HG03066 (cell line): Measurements from ENCODE around the gene DHRS13.
"Not testable (repeated sequence)": the region's sequence is repeated elsewhere in the genome, so short reads cannot be mapped to it uniquely, and the experiment has no call there.

Source experiments
- ATAC-seq: cut with Tn5 transposase; IDR thresholded peaks from one replicate; pipeline ENCODE4 v1.9.1; 2021; ENCODE audit warnings: low read depth; ENCODE audit not compliant: unreplicated experiment

DHRS13 gene

DNA sequence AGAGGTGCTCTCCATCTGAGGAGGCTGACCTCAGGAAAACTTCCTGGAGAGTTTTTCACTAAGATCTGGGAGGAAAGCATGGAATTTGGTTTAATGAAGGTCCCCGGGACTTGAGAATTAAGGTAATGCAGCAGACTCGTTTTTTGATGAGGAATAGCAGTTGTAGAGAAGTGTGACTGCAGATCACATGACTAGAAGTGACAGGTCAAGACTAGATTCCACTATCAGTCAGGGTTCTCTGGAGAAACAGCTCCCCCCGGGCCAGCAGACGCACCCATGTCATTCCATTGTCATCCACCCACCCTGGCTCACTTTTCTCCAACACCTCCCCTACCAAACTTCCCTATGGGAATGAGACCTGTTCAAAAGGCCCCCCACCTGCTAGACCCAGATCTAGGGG lies 1.9 kb upstream of the DHRS13 start:
- ATAC-seq = no peak

DNA sequence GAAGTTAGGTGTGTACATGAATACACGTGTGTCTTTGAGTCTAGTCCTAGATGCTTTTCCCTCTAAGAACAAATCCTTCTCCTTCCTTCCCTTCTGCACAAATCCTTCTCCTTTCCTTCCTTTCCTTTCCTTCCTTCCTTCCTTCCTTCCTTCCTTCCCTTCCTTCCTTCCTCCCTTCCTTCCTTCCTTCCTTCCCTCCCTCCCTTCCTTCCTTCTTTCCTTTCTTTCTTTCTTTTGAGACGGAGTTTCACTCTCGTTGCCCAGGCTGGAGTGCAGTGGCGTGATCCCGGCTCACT lies 615 bp upstream of the DHRS13 start:
- not testable (repeated sequence) for ATAC-seq

DNA sequence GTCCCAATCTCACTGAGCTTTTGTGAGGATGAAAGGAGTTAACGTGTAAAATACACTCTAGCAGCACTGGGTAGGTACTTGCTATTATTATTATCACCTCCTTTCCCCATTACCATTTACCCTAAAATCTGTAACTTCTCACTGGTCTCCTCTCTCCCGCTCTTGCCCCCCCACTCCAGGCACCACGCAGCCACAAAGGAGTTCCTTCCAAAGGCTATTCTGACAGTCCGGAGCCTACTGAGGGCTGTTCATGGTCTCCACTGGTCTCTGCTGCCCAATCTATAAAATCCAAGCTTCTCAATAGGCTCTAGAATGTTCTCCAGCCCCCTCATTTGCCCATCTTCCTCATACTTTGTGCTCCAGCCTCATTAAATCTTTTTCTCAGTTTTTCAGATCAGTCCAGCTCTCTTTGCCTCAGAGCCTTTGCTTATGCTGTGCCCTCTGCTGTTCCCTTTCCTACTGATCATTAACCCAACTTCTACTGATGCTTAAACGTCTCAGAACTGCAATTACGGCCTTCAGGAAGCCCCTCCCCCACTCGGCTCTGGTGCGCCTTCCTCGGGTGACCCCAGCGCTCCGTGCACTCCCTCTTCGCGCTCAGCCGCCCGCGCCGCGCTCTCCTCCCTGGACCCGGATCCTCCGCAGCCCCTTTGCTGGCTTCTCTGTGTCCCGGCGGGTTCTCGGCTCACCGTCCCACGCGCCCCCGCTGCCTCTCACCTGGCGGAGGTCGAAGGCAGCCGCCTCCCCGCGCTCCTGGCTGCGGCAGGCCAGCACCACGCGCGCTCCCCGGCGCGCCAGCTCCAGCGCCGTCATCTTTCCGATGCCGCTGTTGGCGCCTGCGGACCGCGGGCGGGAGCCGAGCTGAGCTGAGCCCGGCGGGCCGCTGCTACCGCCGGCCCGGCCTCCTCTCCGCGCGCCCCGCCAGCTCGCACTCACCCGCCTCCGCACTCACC lies 737 bp downstream of the DHRS13 start:
- peak; percentile 42 for ATAC-seq

DNA sequence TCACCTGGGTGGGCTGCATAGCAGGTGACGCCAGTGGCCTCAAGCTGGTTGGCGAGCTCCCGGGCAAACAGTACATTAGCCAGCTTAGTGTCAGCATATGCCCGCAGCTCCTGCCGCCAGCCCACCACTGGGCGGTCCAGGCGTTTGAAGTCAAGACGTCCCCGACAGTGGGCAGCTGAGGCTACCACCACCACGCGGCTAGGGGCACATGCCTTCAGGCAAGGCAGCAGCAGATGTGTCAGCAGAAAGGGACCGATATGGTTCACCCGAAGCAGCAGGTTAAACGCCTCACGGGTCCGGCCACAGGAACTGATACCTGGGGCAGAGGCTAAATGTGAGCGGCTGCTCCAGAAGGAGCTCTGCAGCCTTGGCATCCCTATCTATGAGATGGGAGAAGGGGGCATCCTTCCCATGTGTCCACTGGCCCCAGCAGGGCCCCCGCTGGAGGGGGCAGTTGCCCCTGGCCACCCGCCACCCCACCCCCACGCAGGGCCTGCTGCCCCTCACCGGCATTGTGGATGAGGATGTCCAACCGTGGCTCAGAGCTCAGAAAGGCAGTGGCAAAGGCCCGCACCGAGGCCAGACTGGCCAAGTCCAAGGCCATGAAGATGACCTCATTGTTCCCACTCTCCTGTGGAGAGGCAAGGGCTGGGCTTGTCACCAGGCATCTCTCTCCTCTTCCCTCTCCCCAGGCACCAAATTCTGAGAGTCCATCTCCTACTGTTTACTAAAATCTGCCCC lies 1.7 kb downstream of the DHRS13 start:
- no peak for ATAC-seq

DNA sequence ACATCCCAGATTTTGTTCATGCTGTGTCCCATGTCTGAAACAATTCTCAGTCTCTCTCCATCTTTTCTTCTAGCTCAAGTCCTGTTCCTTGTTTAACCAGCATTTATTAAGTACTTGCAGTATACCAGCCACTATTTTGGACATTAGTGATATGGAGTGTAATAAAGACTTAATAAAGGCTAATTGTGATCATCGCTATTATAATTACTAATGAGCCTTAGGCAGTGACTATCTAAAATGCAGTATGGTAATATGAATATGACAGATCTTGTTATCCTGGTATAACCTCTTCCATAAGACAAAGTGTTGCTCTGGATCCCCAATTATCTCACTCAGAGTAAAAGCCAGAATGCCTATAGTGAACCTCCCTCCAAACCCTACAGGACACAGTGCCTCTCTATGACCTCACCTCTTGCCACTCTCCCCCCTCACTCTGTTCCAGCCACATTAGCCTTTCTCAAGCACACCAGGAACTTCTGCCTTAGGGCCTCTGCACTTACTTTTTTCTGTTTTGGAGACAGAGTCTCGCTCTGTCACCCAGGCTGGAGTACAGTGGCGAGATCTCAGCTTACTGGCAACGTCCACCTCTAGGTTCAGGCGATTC lies 3.6 kb downstream of the DHRS13 start:
- no peak for ATAC-seq

DNA sequence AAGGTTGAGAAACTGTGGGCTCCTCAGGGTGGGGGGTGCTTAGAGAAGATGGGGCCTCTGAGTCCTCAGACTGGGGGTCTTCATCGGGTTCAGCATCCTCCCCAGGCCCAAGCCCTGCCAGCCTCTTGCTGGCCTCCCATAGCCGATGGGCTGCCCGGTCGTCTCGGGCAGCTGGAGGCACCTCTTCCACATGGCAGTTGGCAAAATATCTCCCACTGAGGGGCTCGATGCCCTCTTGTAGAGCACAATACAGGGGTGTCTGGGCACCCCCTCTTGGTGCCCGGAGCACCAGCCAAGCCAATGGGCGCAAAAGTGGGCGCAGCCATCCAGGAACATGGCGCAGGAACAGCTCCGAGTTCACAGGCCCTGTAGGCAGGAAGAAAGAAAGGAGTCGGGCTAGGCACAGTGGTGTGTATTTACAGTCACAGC lies 4.3 kb downstream of the DHRS13 start:
- no peak for ATAC-seq

DNA sequence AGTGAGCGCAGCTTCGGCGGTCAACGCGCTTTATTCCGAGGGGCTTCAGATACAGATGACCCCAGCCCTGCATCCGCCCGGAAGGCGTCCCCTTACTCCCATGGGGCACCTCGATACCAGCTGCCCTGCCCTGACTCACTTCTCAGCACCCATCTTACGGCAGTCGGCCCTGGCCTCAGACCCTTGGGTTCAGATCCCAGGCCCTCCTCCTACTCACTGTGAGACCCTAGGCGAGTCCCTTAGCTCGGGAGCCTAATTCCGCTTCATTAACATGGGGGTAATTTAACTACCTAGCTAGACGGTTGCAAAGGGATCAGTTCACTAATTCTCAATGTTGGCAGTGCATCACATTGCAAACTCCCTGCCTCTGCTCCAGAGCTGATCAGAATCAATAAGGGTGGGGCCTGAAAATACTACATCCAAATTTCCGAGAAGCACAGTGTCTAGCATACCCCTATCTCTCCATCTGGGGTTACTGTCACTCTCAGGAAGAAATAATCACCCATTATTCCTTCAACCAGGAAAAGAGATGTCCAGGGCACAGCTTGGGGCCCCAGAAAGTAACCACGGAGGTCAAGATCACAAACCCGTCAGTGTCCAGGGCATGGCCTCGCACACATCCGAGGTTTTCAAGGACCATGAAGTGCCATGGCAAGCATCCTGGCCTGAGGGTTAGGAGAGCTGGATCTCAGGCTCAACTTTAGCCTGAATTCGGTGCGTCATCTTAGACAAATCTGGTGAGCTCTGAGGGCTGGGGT lies 4.9 kb downstream of the DHRS13 start:
- ATAC-seq = no peak

DNA sequence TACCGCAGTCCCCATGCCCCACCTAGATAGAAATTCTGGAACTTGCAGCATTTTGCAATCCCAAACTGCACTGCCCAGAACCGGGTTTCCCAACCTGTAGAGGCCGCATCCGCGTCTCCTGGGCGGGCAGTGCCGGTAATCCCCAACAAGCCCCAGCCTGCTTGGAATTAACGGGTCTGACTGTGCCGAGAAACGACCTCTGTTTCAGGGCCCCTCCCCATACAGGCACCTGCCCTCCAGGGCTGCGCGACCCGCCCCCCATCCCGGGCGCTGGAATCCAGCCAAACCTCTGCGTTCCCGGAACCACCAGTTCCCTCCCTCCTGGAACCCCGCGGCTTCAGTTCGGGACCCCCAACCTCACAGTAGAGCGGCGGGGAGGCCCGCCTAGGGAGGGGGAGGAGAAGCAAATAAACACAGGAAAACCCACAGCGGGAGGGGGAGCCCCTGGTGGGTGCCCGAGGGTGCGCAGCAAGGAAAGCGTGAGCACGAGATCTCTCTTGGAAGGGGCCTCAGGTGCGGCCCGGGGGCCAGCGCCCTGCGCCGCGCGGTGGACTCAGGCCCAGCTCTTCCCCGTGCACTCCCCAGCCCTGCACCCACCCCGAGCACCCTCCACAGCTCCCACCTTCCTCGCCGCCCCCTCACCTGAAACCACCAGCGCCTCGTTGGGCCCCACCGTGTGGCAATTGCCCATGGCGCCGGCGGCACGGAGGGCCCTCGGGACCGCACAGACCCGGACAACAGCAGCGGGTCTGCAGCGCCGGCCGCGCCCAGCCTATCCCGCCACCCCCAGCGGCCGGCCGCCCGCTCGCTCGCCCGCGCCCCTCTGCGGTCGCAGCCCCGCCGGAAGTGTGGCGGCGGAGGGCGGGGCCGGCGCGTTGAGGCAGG lies 5.8 kb downstream of the DHRS13 start, which contains the start of gene FLOT2:
Gene FLOT2 (minus strand): TSS at position 850 of the 885 bp plus-strand sequence. CDS start 159 bp downstream, at position 691.
- no peak for ATAC-seq

DNA sequence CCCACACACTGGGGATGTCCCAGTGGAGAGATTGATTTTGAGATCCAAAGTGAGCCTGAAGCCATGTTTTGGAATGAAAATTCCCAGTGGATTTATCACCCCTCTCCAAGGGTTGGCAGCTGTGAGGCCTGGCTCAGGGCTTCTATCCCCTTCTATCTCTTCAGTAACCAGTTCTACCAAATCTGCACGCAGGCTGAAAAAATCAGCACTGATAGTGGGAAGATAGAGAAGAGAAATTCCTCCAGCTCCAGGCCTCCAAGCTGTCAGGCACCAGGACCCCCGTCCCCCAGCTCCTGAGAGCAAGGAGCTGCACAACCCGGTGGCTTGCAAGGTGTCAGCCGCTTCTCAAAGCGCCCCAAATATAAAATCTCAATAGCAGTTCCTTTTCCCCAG lies 6.4 kb downstream of the DHRS13 start:
- no peak for ATAC-seq

DNA sequence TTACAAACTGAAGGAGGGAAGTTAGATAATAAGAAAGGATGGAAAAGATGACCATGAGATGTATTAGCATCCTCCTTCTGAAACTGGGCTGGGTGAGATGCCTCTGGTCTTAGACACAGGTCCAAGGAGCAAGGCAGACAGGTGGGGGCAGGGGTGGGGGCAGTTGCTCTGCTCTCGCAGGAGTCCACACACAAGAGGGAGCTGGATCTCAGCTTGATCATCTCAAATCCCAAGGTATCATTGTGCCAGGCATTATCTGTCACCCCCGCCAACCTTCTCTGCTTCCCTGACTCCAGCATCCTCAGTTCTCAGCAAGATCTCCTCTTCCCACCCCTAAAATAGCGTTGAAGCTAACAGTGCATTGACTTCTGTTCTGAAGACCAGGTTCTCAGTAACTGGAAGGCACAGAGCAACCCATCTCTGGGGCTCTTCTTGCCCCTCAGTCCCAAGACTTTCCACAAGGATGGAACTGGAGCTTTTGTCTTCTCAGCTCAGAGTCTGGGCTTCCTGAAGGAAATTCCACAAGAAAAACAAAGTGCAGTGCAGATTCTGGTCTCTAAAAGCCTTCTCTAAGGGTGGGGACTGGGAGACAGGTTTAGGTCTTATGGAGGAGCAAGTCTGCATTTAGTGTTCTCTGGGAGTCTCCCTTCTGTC lies 7.0 kb downstream of the DHRS13 start:
- no peak for ATAC-seq

DNA sequence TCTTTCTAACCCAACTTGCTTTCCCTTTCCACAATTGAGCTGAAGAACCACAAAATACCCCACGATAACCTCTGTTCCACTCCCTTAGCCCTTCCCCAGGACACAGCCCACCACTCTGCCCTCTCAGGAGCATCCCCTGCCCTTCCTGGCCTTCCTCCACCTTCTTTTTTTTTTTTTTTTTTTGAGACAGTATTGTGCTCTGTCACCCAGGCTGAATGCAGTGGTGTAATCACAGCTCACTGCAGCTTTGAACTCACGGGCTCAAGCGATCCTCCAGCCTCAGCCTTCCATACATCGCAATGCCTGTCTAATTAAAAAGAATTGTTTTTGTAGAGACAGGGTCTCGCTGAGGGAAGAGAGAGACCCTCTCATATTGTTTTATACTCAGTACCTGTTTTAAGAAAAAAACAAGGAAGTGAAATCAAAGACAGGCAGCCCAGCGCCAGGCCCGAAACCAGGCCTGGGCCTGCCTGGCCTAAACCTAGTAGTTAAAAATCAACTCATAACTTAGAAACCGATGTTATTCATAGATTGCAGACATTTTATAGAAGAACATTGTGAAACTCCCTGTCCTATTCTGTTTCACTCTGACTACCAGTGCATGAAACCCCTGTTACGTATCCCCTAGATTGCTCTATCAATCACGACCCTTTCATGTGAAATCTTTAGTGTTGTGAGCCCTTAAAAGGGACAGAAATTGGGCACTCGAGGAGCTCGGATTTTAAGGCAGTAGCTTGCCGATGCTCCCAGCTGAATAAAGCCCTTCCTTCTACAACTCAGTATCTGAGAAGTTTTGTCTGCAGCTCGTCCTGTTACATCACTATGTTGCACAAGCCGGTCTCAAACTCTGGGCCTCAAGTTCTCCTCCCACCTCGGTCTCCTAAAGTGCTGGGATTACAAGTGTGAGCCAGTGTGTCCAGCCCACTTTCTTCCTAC lies 9.4 kb downstream of the DHRS13 start:
- not testable (repeated sequence) for ATAC-seq

DNA sequence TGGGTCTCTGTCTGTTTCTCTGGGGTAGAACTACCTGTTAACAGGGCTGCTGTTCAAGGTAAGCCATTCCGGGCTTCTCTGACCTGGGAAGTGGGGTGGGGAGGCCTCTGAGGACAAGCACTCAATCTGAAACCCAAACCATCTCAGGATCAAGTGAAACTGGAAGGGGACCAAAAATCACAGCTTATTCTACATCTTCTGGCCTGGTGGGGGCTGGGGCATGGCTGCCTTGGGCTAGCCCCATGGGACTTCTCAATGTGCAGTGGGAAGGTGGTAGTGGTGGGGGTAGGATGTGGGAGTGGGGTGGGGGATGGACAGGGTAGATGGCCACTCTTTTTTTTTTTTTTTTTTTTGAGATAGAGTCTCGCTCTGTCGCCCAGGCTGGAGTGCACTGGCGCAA lies 10.9 kb downstream of the DHRS13 start:
- ATAC-seq = no peak

DNA sequence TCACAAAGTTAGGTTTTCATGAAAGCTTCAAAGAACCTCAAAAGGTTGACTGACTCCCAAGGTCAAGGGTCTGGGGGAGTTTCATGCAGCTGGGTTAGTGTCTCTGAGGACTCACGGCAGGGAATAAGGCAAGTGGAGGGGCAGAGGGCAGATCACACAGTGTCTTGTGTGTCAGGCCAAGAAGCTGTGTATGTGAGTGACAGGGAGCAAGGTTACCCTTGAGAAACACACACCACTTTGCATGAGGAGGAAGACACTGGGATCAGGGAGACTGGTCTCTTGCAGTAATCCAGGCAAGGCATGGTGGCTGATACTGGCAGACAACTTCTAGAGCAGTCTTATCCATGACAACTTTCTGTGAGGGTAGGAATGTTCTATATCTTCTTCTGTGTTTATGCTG lies 11.7 kb downstream of the DHRS13 start:
- no peak for ATAC-seq

DNA sequence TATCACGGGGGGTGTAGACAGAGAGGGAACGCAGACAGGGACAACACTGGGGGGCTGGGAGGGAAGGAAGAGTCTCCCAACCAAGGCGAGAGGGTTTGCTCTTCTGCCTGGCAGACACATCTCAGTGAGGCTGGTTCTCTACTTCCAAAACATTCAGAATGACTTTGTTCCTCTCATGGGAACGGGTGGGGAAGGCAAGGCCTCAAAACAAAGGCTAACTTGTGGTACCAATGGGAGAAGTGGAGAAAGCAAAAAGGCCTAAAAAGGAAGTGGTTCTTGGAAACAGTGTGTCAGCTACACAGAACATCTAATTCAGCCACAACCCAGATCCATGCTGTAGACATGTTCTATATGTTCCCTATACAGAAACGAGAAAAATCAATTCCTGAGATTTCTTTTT lies 12.9 kb downstream of the DHRS13 start:
- no peak for ATAC-seq

DNA sequence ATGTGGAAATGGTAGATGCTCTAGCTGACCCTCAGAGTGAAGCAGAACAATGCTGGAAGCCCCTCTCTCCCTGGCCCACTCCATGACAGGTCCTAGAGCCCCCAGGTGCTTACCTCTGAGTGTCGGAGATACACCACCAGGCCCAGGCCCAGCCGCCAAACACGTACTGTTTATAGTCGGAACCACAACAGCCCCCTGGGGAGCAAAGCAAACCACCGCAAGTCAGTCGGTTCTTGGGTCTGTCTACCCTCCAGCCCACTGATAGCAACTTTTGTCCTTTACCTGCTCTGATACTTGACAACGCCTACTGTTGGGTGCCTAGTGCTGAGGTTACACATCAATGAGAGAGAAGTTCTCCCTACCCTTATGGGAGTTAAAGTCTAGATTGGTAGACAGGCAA lies 14.0 kb downstream of the DHRS13 start:
- no peak for ATAC-seq

DNA sequence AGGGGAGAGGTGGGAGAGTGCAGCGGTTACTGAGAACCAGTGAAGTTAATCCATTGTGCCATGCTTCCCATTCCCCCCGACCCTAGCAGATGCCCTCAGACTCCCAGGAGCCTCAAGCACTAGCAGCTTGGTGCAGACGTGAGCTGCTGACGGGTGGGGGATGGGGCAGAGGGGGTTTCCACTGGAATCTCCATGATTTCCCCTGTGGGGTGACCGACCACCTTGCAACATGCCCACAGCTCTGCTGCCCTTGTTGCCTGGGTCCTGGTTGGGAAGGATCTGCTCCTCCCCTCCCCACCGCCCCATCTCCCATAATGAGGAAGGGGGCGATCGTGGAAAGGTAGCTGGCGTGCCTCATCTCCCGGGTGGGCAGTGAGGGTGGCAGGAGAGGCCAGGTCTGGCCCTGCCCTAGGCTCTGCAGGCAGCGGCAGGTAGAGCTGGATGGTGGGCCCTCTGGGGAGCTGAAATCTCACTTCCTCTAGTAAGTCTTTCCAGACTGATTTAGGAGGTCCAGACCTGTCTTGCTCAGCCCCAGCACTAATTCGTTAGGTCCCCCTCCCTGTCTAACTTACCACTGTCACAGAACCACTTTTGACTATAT lies 14.9 kb downstream of the DHRS13 start:
- no peak for ATAC-seq

DNA sequence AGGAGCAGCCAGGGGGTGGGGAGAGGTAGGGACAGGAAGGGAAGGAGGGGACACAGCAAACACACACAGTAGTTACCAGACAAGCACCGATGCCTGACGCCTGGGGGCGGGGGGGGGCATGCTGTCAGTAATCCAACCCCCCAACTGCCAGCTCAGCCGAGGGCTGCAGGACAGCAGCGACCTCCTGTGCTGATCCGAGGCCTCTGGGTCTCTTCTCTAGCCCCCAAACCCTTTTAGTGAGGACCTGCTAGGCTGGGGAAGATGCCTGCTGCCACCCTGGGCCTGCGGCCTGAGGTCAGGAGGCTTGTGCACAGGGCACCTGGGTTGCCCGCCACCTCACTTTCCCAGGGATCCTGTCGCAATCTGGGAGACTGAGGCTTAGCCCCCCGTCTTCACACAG lies 16.9 kb downstream of the DHRS13 start:
- ATAC-seq = no peak

DNA sequence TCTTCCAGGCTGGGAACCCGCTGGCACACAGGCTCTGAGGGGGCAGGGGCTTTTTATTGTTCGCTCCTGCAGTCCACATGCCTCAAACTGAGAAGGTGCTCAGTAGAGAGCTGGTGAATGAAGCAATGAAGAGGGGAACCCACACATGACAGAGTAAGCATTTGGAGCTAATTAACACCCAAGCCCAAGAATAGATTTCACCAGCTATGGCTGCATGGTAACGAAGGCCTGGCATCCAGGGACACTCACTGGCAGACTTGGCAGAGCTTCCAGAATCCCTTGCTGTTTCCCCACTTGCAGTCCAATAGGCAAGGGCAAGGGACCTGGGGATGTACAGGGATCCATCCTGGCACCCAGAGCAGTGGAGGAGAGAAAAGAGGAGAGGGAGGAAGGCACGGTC lies 17.5 kb downstream of the DHRS13 start:
- no peak for ATAC-seq
